K562 (cell line): Measurements from ENCODE around the gene RNF123. TPM values are rescaled to one million over a fixed set of nuclear protein-coding genes. Genes with fewer than 3 reads are reported as not detected.

Source experiments
- ATAC-seq: fragments of 200-7000 bp; cut with Tn5 transposase; 3 replicates; pipeline ENCODE4 v1.9.1; 2020; ENCODE audit warnings: moderate library complexity
- BruUV-seq: library from RNA; stranded (reverse); fragments of 400-500 nt; replicated peaks from 2 replicates; lab custom pipeline; 2021; lab: Mats Ljungman, UMichigan
- CTCF ChIA-PET: fragments of 300-600 bp; formaldehyde crosslinking; extraction: SDS; loops from one replicate; lab custom pipeline; 2021; ENCODE audit warnings: low intra/inter-chr PET ratio; lab: Yijun Ruan, JAX
- POLR2A ChIA-PET: fragments of 300-600, 350-650 bp; sonication (Branson Sonifier 250); formaldehyde crosslinking; extraction: SDS; loops from one replicate; lab custom pipeline; 2021; ENCODE audit warnings: antibody characterized with exemption, inconsistent platforms; lab: Yijun Ruan, JAX
- DNase-seq, 4 experiments: peaks; one replicate each; pipeline versions ENCODE4 v3.0.0 to v3.0.0-alpha.2; 2011 to 2018; ENCODE audit warnings: low spot score in 3 of 4, mixed read lengths in 3 of 4; ENCODE audit errors: extremely low read depth in 1 of 4
- FAIRE-seq: peaks from 2 replicates; lab custom pipeline; 2011; peaks lifted over from hg19 to GRCh38; lab: Jason Lieb, UNC
- H2AFZ ChIP-seq: 2 replicates; pipeline ENCODE4 v1.6.0; 2011; ENCODE audit warnings: low read depth, low read length, control low read depth, inconsistent platforms
- H3K27ac ChIP-seq: fragments of 200-600 bp; 3 replicates; pipeline ENCODE4 v1.8.0; 2011; ENCODE audit warnings: low read depth, mild to moderate bottlenecking, control low read depth, inconsistent platforms, low read length, moderate library complexity, mixed read lengths; ENCODE audit errors: extremely low read depth
- H3K27me3 ChIP-seq, 2 experiments: fragments of 300-600 bp in 1 of 2; 2 replicates in 1 of 2; 3 replicates in 1 of 2; pipeline versions ENCODE4 v1.6.0 to v1.8.0; 2011; ENCODE audit warnings: inconsistent platforms in 2 of 2, low read length in 2 of 2, mild to moderate bottlenecking in 1 of 2, mixed read lengths in 1 of 2, moderate library complexity in 1 of 2; ENCODE audit not compliant: control insufficient read depth in 2 of 2, insufficient read depth in 2 of 2
- H3K36me3 ChIP-seq: fragments of 300-600 bp; 3 replicates; pipeline ENCODE4 v1.8.0; 2011; ENCODE audit warnings: mild to moderate bottlenecking, low read length, inconsistent platforms; ENCODE audit not compliant: control insufficient read depth, insufficient read depth
- H3K4me1 ChIP-seq, 2 experiments: fragments of 200-600 bp in 1 of 2; replicated peaks in 1 of 2; 2 replicates in 1 of 2; 3 replicates in 1 of 2; pipeline versions ENCODE4 v1.5.1 to v1.8.0; 2011; ENCODE audit warnings: inconsistent platforms in 2 of 2, low read length in 2 of 2, mild to moderate bottlenecking in 1 of 2, mixed read lengths in 1 of 2, moderate library complexity in 1 of 2; ENCODE audit not compliant: control insufficient read depth in 2 of 2, insufficient read depth in 2 of 2
- H3K4me2 ChIP-seq: 2 replicates; pipeline ENCODE4 v1.6.1; 2011; ENCODE audit warnings: low read length, control low read depth, inconsistent platforms, mixed read lengths; ENCODE audit not compliant: insufficient read depth
- H3K4me3 ChIP-seq: fragments of 200-600 bp; sonication (generic), shearing (Covaris generic); 2 replicates; pipeline ENCODE4 v1.5.1; 2016; ENCODE audit warnings: control low read depth, inconsistent platforms
- H3K79me2 ChIP-seq: fragments of 200-600 bp; 3 replicates; pipeline ENCODE4 v1.8.0; 2011; ENCODE audit warnings: low read length, inconsistent platforms; ENCODE audit not compliant: control insufficient read depth, insufficient read depth
- H3K9ac ChIP-seq, 2 experiments: 2 replicates each; pipeline versions ENCODE4 v1.6.0 to v1.6.1; 2011; ENCODE audit warnings: low read depth in 2 of 2, low read length in 2 of 2, control low read depth in 1 of 2, inconsistent platforms in 1 of 2, mild to moderate bottlenecking in 1 of 2, mixed read lengths in 1 of 2; ENCODE audit not compliant: insufficient read depth in 1 of 2
- H3K9me1 ChIP-seq: one replicate; pipeline ENCODE4 v1.6.0; 2011; ENCODE audit warnings: inconsistent platforms, mild to moderate bottlenecking, low read length, moderate library complexity; ENCODE audit not compliant: control insufficient read depth, insufficient read depth
- H3K9me3 ChIP-seq: replicated peaks from 2 replicates; pipeline ENCODE4 v1.5.1; 2011; ENCODE audit warnings: low read depth, low read length, inconsistent platforms; ENCODE audit not compliant: control insufficient read depth, insufficient read depth
- H4K20me1 ChIP-seq: replicated peaks from 2 replicates; pipeline ENCODE4 v1.6.1; 2011; ENCODE audit warnings: low read length, inconsistent platforms, mixed read lengths; ENCODE audit not compliant: control insufficient read depth, insufficient read depth
- ARID3A ChIP-seq: IDR thresholded peaks from 2 replicates; pipeline ENCODE4 v1.6.1; 2012; ENCODE audit warnings: low read depth, low read length, improper control_type of control experiment, borderline replicate concordance
- DMBX1 ChIP-seq: fragments of 250-450 bp; sonication (Bioruptor Pico); IDR thresholded peaks from 2 replicates; pipeline ENCODE4 v1.8.0; 2022; ENCODE audit warnings: inconsistent platforms, mild to moderate bottlenecking, moderate library complexity, borderline replicate concordance
- E2F4 ChIP-seq: sonication (generic); formaldehyde crosslinking; IDR thresholded peaks from 2 replicates; pipeline ENCODE4 v1.8.0; 2022; ENCODE audit warnings: mild to moderate bottlenecking, low read depth, missing genetic modification reagents
- HDAC1 ChIP-seq, 2 experiments: fragments of 450-650 bp; IDR thresholded peaks; 2 replicates each; pipeline ENCODE4 v1.6.1; 2016 to 2017; ENCODE audit warnings: inconsistent platforms in 1 of 2, mild to moderate bottlenecking in 1 of 2, moderate library complexity in 1 of 2
- HES1 ChIP-seq: fragments of 450-650 bp; IDR thresholded peaks from 2 replicates; pipeline ENCODE4 v1.6.1; 2016; ENCODE audit warnings: low read depth, mild to moderate bottlenecking, moderate library complexity
- HSF4 ChIP-seq: fragments of 250-450 bp; sonication (Bioruptor Pico); IDR thresholded peaks from 2 replicates; pipeline ENCODE4 v2.1.2; 2022; ENCODE audit warnings: mild to moderate bottlenecking, moderate library complexity, borderline replicate concordance
- MAX ChIP-seq: sonication (generic); formaldehyde crosslinking; IDR thresholded peaks from 2 replicates; pipeline ENCODE4 v1.9.0; 2022; ENCODE audit warnings: mild to moderate bottlenecking, missing genetic modification reagents
- MCM2 ChIP-seq: fragments of 450-650 bp; IDR thresholded peaks from 2 replicates; pipeline ENCODE4 v1.6.1; 2017; ENCODE audit warnings: low read depth, mild to moderate bottlenecking
- NR2C1 ChIP-seq, 2 experiments: fragments of 450-650 bp; IDR thresholded peaks; 2 replicates each; pipeline ENCODE4 v1.6.1; 2017; ENCODE audit warnings: mild to moderate bottlenecking in 2 of 2, antibody characterized with exemption in 1 of 2, inconsistent platforms in 1 of 2, missing compliant biosample characterization in 1 of 2, missing genetic modification characterization in 1 of 2
- TAF1 ChIP-seq: IDR thresholded peaks from 2 replicates; pipeline ENCODE4 v1.6.1; 2011; ENCODE audit warnings: mild to moderate bottlenecking, low read length, moderate library complexity; ENCODE audit not compliant: insufficient read depth, control insufficient read depth, severe bottlenecking; ENCODE audit errors: extremely low read depth
- THAP7 ChIP-seq: fragments of 250-450 bp; sonication (Bioruptor Pico); IDR thresholded peaks from 2 replicates; pipeline ENCODE4 v1.5.0; 2021
- ZNF398 ChIP-seq: fragments of 250-450 bp; sonication (Bioruptor Pico); IDR thresholded peaks from 2 replicates; pipeline ENCODE4 v1.8.0; 2021; ENCODE audit warnings: moderate library complexity, mild to moderate bottlenecking, inconsistent platforms
- ZSCAN29 ChIP-seq: fragments of 450-650 bp; IDR thresholded peaks from 2 replicates; pipeline ENCODE4 v1.6.1; 2017
- WGBS: fragments of 100-300 bp; shearing (Covaris generic); methylation state at CpG from one replicate; pipeline ENCODE4 v1.1.6; 2016; ENCODE audit warnings: low coverage, mixed read lengths; ENCODE audit not compliant: insufficient coverage; ENCODE audit errors: missing lambda C conversion rate; 5-methylcytosine and 5-hydroxymethylcytosine counted together
- in situ Hi-C: fragments of 300-500 bp; cut with MboI; formaldehyde crosslinking; loops from 4 replicates; pipeline ENCODE4 v1.15.0; 2018; ENCODE audit warnings: inconsistent platforms, mixed read lengths
- intact Hi-C: fragments of 100-400 bp; cut with micrococcal nuclease; formaldehyde crosslinking; loops from 2 replicates; pipeline ENCODE4 v1.14.2; 2022
- polyA plus RNA-seq, 8 experiments: library from polyadenylated mRNA; depleted of rRNA in 4 of 8; stranded (reverse) in 5 of 8; unstranded in 3 of 8; fragments of >200 nt; fragmentation: Nextera tagmentation in 2 of 8; fragmentation: Illumina TruSeq in 1 of 8; extraction: Ambion mirVana in 2 of 8; extraction: Trizol in 1 of 8; gene quantifications; 2 replicates each; pipeline versions ENCODE4 v1.2.1 to v1.2.3, GENCODE V29; 2011 to 2014; ENCODE audit warnings: inconsistent platforms in 1 of 8, missing spikeins in 1 of 8
- total RNA-seq, 7 experiments: library from RNA; depleted of rRNA in 6 of 7; stranded (reverse); fragments of >200 nt in 6 of 7; fragmentation: Illumina TruSeq in 2 of 7; extraction: Trizol in 2 of 7; gene quantifications; 2 replicates each; pipeline versions ENCODE4 v1.2.1 to v1.2.3, GENCODE V29; 2011 to 2021; ENCODE audit warnings: low replicate concordance in 1 of 7

Gene RNF123
- total and polyA plus RNA-seq, 9 of the 15 experiments (the other 6 are each of a cell fraction or from before 2014, with no cell fraction given) = 8.7 to 53.1 (median 17.5) TPM

- TF ChIP-seq ARID3A (no peak), MCM2 (no peak), DMBX1 (no peak), HSF4 (CRISPR knock-in tag) (no peak), ZNF398 (CRISPR knock-in tag) (no peak), HES1 (no peak)
These were observed 69.9 kb downstream of the RNF123 start (continued) for GRCh38 chr3:49759226-49759625.

- Histone ChIP-seq H3K9ac (no peak overlapping the region), H3K4me2 (no peak overlapping the region), H3K36me3 (0 out of 3 replicates have a peak, but pooled peaks cover 7% of the 10 kb centered on the region), H3K4me1 (no peaks in the 10 kb centered on the region; a peak in 2 of 5 replicates), H3K27ac (no peak overlapping the region), H3K4me3 (no peak overlapping the region), H3K9me1 (peaks cover 2% of the 10 kb centered on the region), H4K20me1 (0 out of 2 replicates have a peak, but pooled peaks cover 6% of the 10 kb centered on the region), H3K79me2 (peaks cover 62% of the 10 kb centered on the region), H3K9me3 (no peaks in the 10 kb centered on the region), H2AFZ (no peak overlapping the region), H3K27me3 (no peaks in the 10 kb centered on the region)
- in situ Hi-C loops (no loop called here), intact Hi-C loops (no loop called here)
- BruUV-seq = no TSS peak
- CTCF ChIA-PET = no interaction called here
- WGBS = 79% methylated on average over 3 of the region's 3 CpGs
- no peak for FAIRE-seq
- DNase-seq = no peak
- POLR2A ChIA-PET = no interaction called here
- no peak for ATAC-seq
- TF ChIP-seq HDAC1 (IDR thresholded peaks at IDR 0.05) (no peak), E2F4 (CRISPR knock-in tag) (no peak), NR2C1 (IDR thresholded peaks at IDR 0.05) (no peak), NR2C1 (tag; IDR thresholded peaks at IDR 0.05) (no peak), ZSCAN29 (no peak), MAX (CRISPR knock-in tag) (no peak), THAP7 (CRISPR knock-in tag) (no peak), TAF1 (no peak)
These were observed 72.3 kb downstream of the RNF123 start for GRCh38 chr3:49761661-49762060.
